HCT116 (cell line): ENCODE data around the gene ELAVL1. TPM values are rescaled to one million over a fixed set of nuclear protein-coding genes. Genes with fewer than 3 reads are reported as not detected.

ENCODE experiments used
- ATAC-seq: fragments of 200-7000 bp; cut with Tn5 transposase; 2 replicates; pipeline ENCODE4 v1.9.1; 2020; ENCODE audit warnings: mild to moderate bottlenecking, moderate library complexity
- BruUV-seq: library from RNA; stranded (reverse); fragments of 400-500 nt; replicated peaks from 2 replicates; lab custom pipeline; 2021; lab: Mats Ljungman, UMichigan
- CTCF ChIA-PET: fragments of 300-600 bp; sonication (Branson Sonifier 250); formaldehyde crosslinking; loops from one replicate; lab custom pipeline; 2021; ENCODE audit warnings: antibody characterized with exemption; lab: Charles Lee
- POLR2A ChIA-PET: fragments of 300-600, 350-600 bp; sonication (Branson Sonifier 250); formaldehyde crosslinking; loops from one replicate; lab custom pipeline; 2021; ENCODE audit warnings: antibody characterized with exemption; lab: Charles Lee
- RAD21 ChIA-PET, 2 experiments: fragments of 300-600 bp; sonication (Branson Sonifier 250); formaldehyde crosslinking; loops; one replicate each; lab custom pipeline; 2023; ENCODE audit warnings: low total read pairs in 2 of 2; ENCODE audit not compliant: uncharacterized antibody in 2 of 2, unreplicated experiment in 2 of 2, low non-redundant PET in 1 of 2; lab: Charles Lee
- DNase-seq: peaks from one replicate; pipeline ENCODE4 v3.0.0-alpha.2; 2010; ENCODE audit warnings: low read depth, low spot score
- H2AFZ ChIP-seq: fragments of 200-600 bp; shearing (Covaris generic), sonication (generic); 2 replicates; pipeline ENCODE4 v1.6.1; 2017; ENCODE audit warnings: low read depth, mixed run types, mixed read lengths, antibody characterized with exemption, low read length; ENCODE audit not compliant: poor library complexity, severe bottlenecking
- H3K27ac ChIP-seq: 2 replicates; pipeline ENCODE4 v1.5.1; 2012; ENCODE audit warnings: low read depth, low read length
- H3K27me3 ChIP-seq: fragments of 200-600 bp; sonication (generic); 2 replicates; pipeline ENCODE4 v1.6.1; 2016; ENCODE audit warnings: mixed run types, low read length, mixed read lengths; ENCODE audit not compliant: insufficient read depth
- H3K36me3 ChIP-seq, 2 experiments: fragments of 200-500 bp in 1 of 2; fragments of 200-600 bp in 1 of 2; sonication (Bioruptor generic) in 1 of 2; sonication (generic) in 1 of 2; 2 replicates each; pipeline versions ENCODE4 v1.5.1 to v1.6.1; 2014 to 2016; ENCODE audit warnings: low read length in 2 of 2, inconsistent platforms in 1 of 2, mixed read lengths in 1 of 2, mixed run types in 1 of 2; ENCODE audit not compliant: insufficient read depth in 2 of 2, control insufficient read depth in 1 of 2
- H3K4me1 ChIP-seq, 2 experiments: fragments of 200-600 bp in 1 of 2; sonication (generic) in 1 of 2; 2 replicates each; pipeline versions ENCODE4 v1.5.1 to v1.6.1; 2012 to 2017; ENCODE audit warnings: low read length in 2 of 2, inconsistent platforms in 1 of 2, mild to moderate bottlenecking in 1 of 2, mixed read lengths in 1 of 2, mixed run types in 1 of 2, moderate library complexity in 1 of 2; ENCODE audit not compliant: insufficient read depth in 2 of 2, control insufficient read depth in 1 of 2
- H3K4me2 ChIP-seq: fragments of 200-600 bp; sonication (generic); 2 replicates; pipeline ENCODE4 v1.6.1; 2017; ENCODE audit warnings: mixed run types, low read length, mixed read lengths
- H3K4me3 ChIP-seq, 2 experiments: fragments of 200-600 bp in 1 of 2; sonication (generic) in 1 of 2; replicated peaks in 1 of 2; 2 replicates each; pipeline ENCODE4 v1.5.1; 2011 to 2016; ENCODE audit warnings: low read length in 2 of 2, control low read depth in 1 of 2, low read depth in 1 of 2, mild to moderate bottlenecking in 1 of 2, mixed read lengths in 1 of 2, mixed run types in 1 of 2
- H3K79me2 ChIP-seq: fragments of 200-600 bp; sonication (generic); 2 replicates; pipeline ENCODE4 v1.6.1; 2017; ENCODE audit warnings: mild to moderate bottlenecking, mixed run types, low read length, moderate library complexity, mixed read lengths; ENCODE audit not compliant: insufficient read depth
- H3K9ac ChIP-seq: fragments of 200-600 bp; sonication (generic); 2 replicates; pipeline ENCODE4 v1.6.1; 2016; ENCODE audit warnings: low read length, mixed read lengths
- H3K9me2 ChIP-seq: fragments of 200-600 bp; sonication (generic), shearing (Covaris generic); 2 replicates; pipeline ENCODE4 v1.6.1; 2017; ENCODE audit warnings: mixed run types, mild to moderate bottlenecking, moderate library complexity; ENCODE audit not compliant: insufficient read depth
- H3K9me3 ChIP-seq, 2 experiments: fragments of 200-500 bp in 1 of 2; fragments of 200-600 bp in 1 of 2; sonication (Bioruptor generic) in 1 of 2; sonication (generic) in 1 of 2; 2 replicates each; pipeline ENCODE4 v1.6.1; 2014 to 2017; ENCODE audit warnings: low read length in 2 of 2, mixed read lengths in 2 of 2, inconsistent platforms in 1 of 2, low read depth in 1 of 2, mild to moderate bottlenecking in 1 of 2, mixed run types in 1 of 2, moderate library complexity in 1 of 2; ENCODE audit not compliant: control insufficient read depth in 1 of 2, insufficient read depth in 1 of 2
- H4K20me1 ChIP-seq: fragments of 200-600 bp; sonication (generic), shearing (Covaris generic); 2 replicates; pipeline ENCODE4 v1.6.1; 2017; ENCODE audit warnings: mixed run types, mild to moderate bottlenecking, moderate library complexity; ENCODE audit not compliant: insufficient read depth
- ATF3 ChIP-seq: IDR thresholded peaks from 2 replicates; pipeline ENCODE4 v1.6.1; 2012
- CBX3 ChIP-seq: IDR thresholded peaks from 2 replicates; pipeline ENCODE4 v1.6.1; 2012; ENCODE audit warnings: low read depth
- ELF1 ChIP-seq: IDR thresholded peaks from 2 replicates; pipeline ENCODE4 v1.6.1; 2012; ENCODE audit warnings: low read depth, borderline replicate concordance
- EZH2 ChIP-seq: fragments of 200-600 bp; sonication (generic); IDR thresholded peaks from 2 replicates; pipeline ENCODE4 v1.6.1; 2017; ENCODE audit warnings: antibody characterized with exemption, mixed run types
- EZH2phosphoT487 ChIP-seq: fragments of 200-600 bp; IDR thresholded peaks from 2 replicates; pipeline ENCODE4 v1.6.1; 2018; ENCODE audit warnings: antibody characterized with exemption, borderline replicate concordance
- JUND ChIP-seq: IDR thresholded peaks from 2 replicates; pipeline ENCODE4 v1.6.1; 2012
- POLR2AphosphoS5 ChIP-seq: IDR thresholded peaks from 2 replicates; pipeline ENCODE4 v1.6.1; 2011; ENCODE audit warnings: mild to moderate bottlenecking, low read depth, low read length, moderate library complexity
- SIN3A ChIP-seq: IDR thresholded peaks from 2 replicates; pipeline ENCODE4 v1.6.1; 2012; ENCODE audit warnings: low read depth
- SP1 ChIP-seq: IDR thresholded peaks from 2 replicates; pipeline ENCODE4 v1.6.1; 2012; ENCODE audit warnings: low read depth
- SRF ChIP-seq: IDR thresholded peaks from 2 replicates; pipeline ENCODE4 v1.6.1; 2012; ENCODE audit warnings: low read depth
- YY1 ChIP-seq: IDR thresholded peaks from 2 replicates; pipeline ENCODE4 v1.6.1; 2011; ENCODE audit warnings: low read length, low read depth, moderate library complexity, mild to moderate bottlenecking; ENCODE audit not compliant: insufficient replicate concordance; ENCODE audit errors: extremely low read depth
- ZNF274 ChIP-seq: fragments of 200-500 bp; sonication (Bioruptor generic); IDR thresholded peaks from 2 replicates; pipeline ENCODE4 v1.6.1; 2014; ENCODE audit warnings: mild to moderate bottlenecking, low read depth, low read length, inconsistent platforms
- intact Hi-C: fragments of 100-400 bp; cut with micrococcal nuclease; formaldehyde crosslinking; loops from 2 replicates; pipeline ENCODE4 v1.10.0; 2022
- total RNA-seq: library from RNA; stranded (reverse); gene quantifications from one replicate; pipeline ENCODE4 v1.2.1, GENCODE V29; 2021; ENCODE audit not compliant: unreplicated experiment
- TF ChIP-seq, protein P1 (sequence below), 3 experiments: fragments of 200-600 bp in 1 of 3; sonication (generic) in 1 of 3; IDR thresholded peaks in 2 of 3; conservative IDR thresholded peaks in 1 of 3; 2 replicates each; pipeline ENCODE4 v1.5.1; 2012 to 2017; ENCODE audit warnings: low read depth in 2 of 3, low read length in 2 of 3, antibody characterized with exemption in 1 of 3, borderline replicate concordance in 1 of 3, control low read depth in 1 of 3, mild to moderate bottlenecking in 1 of 3, mixed read lengths in 1 of 3, mixed run types in 1 of 3, moderate library complexity in 1 of 3; ENCODE audit not compliant: insufficient read depth in 1 of 3

The ELAVL1 gene
- total RNA-seq, 1 experiment from 2014 or later = 134 TPM

- H3K9me2 ChIP-seq = no peaks in the 10 kb centered on the region
- BruUV-seq = no TSS peak
- intact Hi-C loops = no loop called here
- H3K4me1 ChIP-seq = peaks cover 22 to 31% of the 10 kb centered on the region in 2 experiments
- no peaks in the 10 kb centered on the region for H4K20me1 ChIP-seq
- H3K9ac ChIP-seq = no peak overlapping the region
- H3K9me3 ChIP-seq = no peaks in the 10 kb centered on the region
- no peak for TF ChIP-seq SRF
- TF ChIP-seq EZH2 = no peak
- TF ChIP-seq ELF1 = no peak
- no peak for TF ChIP-seq POLR2AphosphoS5
- TF ChIP-seq CBX3 = no peak
- CTCF ChIA-PET = no interaction called here
- no peak overlapping the region for H3K4me3 ChIP-seq
- ATAC-seq (no peak), DNase-seq (no peak)
- peaks cover 28 to 35% of the 10 kb centered on the region in 2 experiments for H3K36me3 ChIP-seq
- no peaks in the 10 kb centered on the region; the same call in 1 of the 2 replicates for H3K79me2 ChIP-seq
- POLR2A ChIA-PET = no interaction called here
- no peaks in the 10 kb centered on the region for H3K27me3 ChIP-seq
- no peak overlapping the region for H2AFZ ChIP-seq
- H3K27ac ChIP-seq = no peak overlapping the region
- no peak overlapping the region for H3K4me2 ChIP-seq
- RAD21 ChIA-PET = no interaction called here
These were observed 73.0 kb downstream of the ELAVL1 start for GRCh38 chr19:7932276-7932929.

DNA sequence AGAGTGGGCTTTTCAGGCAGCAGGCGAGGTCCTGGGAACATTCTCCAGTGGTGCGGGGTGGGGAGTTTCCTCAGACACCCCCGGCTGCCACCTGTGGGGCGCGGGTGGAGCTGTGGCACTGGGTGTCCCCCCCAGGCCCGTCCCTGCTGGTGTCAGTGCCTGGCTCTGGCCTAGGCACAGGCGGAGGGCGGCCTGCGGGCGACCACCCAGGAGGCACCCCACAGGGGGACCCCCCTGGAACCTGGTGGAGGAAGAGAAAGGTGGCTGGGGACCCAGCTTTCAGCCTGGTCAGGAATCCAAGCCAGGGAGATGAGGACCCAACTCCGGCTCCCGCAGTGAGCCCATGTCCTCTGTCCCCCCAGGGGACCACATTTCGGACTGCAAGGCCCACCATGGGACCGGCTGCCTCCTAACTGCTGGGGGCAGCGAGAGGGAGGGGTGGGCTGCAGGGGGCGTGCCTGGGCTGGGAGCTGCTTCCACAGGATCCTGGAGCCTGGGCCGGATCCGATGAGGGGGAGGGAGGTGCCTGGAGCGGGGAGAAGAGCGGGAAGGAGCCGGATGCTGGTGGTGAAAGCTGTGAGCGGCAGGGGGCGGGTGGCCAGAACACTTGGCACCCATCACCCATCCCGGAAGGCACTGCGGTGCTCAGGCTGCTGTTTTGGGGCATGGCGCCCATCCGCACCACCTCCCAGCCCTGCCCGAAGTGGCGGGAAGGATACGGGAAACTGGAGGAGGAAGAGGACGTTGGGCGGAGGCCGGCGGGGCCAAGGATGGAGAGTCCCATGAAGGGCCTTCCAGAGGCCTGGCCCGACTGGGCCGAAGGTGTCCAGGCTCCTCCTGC, 74.0 kb downstream of the ELAVL1 start:
- H3K9me2 ChIP-seq = no peaks in the 10 kb centered on the region
- H3K4me3 ChIP-seq = no peak overlapping the region
- H3K36me3 ChIP-seq = peaks cover 28 to 32% of the 10 kb centered on the region in 2 experiments
- ATAC-seq (no peak), DNase-seq (no peak)
- TF ChIP-seq SP1 = no peak
- no peak for TF ChIP-seq EZH2phosphoT487
- no peak for TF ChIP-seq ATF3
- TF ChIP-seq CBX3 = no peak
- no peak for TF ChIP-seq SIN3A
- TF ChIP-seq, protein P1, sequence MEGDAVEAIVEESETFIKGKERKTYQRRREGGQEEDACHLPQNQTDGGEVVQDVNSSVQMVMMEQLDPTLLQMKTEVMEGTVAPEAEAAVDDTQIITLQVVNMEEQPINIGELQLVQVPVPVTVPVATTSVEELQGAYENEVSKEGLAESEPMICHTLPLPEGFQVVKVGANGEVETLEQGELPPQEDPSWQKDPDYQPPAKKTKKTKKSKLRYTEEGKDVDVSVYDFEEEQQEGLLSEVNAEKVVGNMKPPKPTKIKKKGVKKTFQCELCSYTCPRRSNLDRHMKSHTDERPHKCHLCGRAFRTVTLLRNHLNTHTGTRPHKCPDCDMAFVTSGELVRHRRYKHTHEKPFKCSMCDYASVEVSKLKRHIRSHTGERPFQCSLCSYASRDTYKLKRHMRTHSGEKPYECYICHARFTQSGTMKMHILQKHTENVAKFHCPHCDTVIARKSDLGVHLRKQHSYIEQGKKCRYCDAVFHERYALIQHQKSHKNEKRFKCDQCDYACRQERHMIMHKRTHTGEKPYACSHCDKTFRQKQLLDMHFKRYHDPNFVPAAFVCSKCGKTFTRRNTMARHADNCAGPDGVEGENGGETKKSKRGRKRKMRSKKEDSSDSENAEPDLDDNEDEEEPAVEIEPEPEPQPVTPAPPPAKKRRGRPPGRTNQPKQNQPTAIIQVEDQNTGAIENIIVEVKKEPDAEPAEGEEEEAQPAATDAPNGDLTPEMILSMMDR (IDR thresholded peaks at IDR 0.05 in 2 of 3, conservative IDR thresholded peaks at IDR 0.05 in 1 of 3; ENCODE audit: borderline replicate concordance in 1 of 3, insufficient read depth in 1 of 3, low read depth in 2 of 3, low read length in 2 of 3) = no peak
- no peak for TF ChIP-seq YY1
- TF ChIP-seq ZNF274 = no peak
- TF ChIP-seq SRF = no peak
- no peak for TF ChIP-seq JUND
- no peaks in the 10 kb centered on the region for H3K9me3 ChIP-seq
- BruUV-seq = no TSS peak
- H3K27me3 ChIP-seq = no peaks in the 10 kb centered on the region
- H3K4me1 ChIP-seq = peaks cover 22 to 36% of the 10 kb centered on the region in 2 experiments
- intact Hi-C loops = no loop called here
- ChIA-PET RAD21 (no interaction called here), CTCF (interaction anchor here (1.4 kb wide), 1 partner anchor 62 kb away, joined by 3 read pairs; no protein-coding TSS in a partner anchor), POLR2A (interaction anchor here (3.4 kb wide), 1 partner anchor 13 kb away, joined by 17 read pairs; the partner anchor contains the start of gene TIMM44)
- no peak overlapping the region for H3K27ac ChIP-seq
- no peak overlapping the region for H3K4me2 ChIP-seq
- H4K20me1 ChIP-seq = no peaks in the 10 kb centered on the region
- no peaks in the 10 kb centered on the region; the same call in 1 of the 2 replicates for H3K79me2 ChIP-seq
- H3K9ac ChIP-seq = no peak overlapping the region
- no peak overlapping the region for H2AFZ ChIP-seq
